ENCODE results near the gene FAM83E. TPM values are rescaled to one million over a fixed set of nuclear protein-coding genes. Genes with fewer than 3 reads are reported as not detected.

Gene FAM83E
- total and polyA plus RNA-seq, 2 experiments from 2014 or later, result 1.0 to 2.3 TPM

GRCh38 chr19:48616491-48617056 is 1.7 kb upstream of the FAM83E start (continued):
- TF ChIP-seq EZH2phosphoT487 (IDR thresholded peaks at IDR 0.05; ENCODE audit: unreplicated experiment) (no peak), STAT1 (IDR thresholded peaks at IDR 0.05; ENCODE audit: unreplicated experiment) (no peak), POLR2AphosphoS5 (IDR thresholded peaks at IDR 0.05; ENCODE audit: low read depth) (no peak), CTCF (conservative IDR thresholded peaks at IDR 0.05; ENCODE audit: low read depth in 2 of 2) (no peak), ZNF462 (CRISPR knock-in tag; IDR thresholded peaks at IDR 0.05) (no peak), CREB1 (CRISPR knock-in tag; IDR thresholded peaks at IDR 0.05; ENCODE audit: low read depth) (no peak)

GRCh38 chr19:48616041-48616436 is 1.2 kb upstream of the FAM83E start:
- H3K27me3 ChIP-seq (ENCODE audit: insufficient read depth), result no peaks in the 10 kb centered on the region
- peak overlapping the region; percentile 98 for H3K27ac Mint-ChIP-seq
- no peak overlapping the region for H2AFZ ChIP-seq
- peak overlapping the region; percentile 93 for H3K4me3 Mint-ChIP-seq
- no peaks in the 10 kb centered on the region; the same call in 1 of the 3 replicates for H3K9me3 Mint-ChIP-seq
- peak overlapping the region; percentile 99; the same call in 1 of the 2 replicates for H3K4me2 ChIP-seq
- peaks cover 53% of the 10 kb centered on the region for H3K36me3 Mint-ChIP-seq (ENCODE audit: low read depth)
- ATAC-seq, result no peak
- no peak for DNase-seq (ENCODE audit: low spot score)
- H3K36me3 ChIP-seq (ENCODE audit: insufficient read depth), result peaks cover 32% of the 10 kb centered on the region
- peak overlapping the region; percentile 97; the same call in 1 of the 2 replicates for H3K4me3 ChIP-seq
- H3K9me2 ChIP-seq (ENCODE audit: insufficient read depth), result no peaks in the 10 kb centered on the region
- H3K4me1 Mint-ChIP-seq, result peaks cover 50% of the 10 kb centered on the region
- H3F3A ChIP-seq (replicated peaks; ENCODE audit: low read depth), result peaks cover 52% of the 10 kb centered on the region
- H4K20me1 ChIP-seq (replicated peaks; ENCODE audit: insufficient read depth), result peaks cover 21% of the 10 kb centered on the region
- peaks cover 43% of the 10 kb centered on the region for H3K27me3 Mint-ChIP-seq (ENCODE audit: insufficient read depth, low read depth, poor library complexity)
- peak overlapping the region; percentile 99 for H3K27ac ChIP-seq (ENCODE audit: low read depth)
- H3K79me2 ChIP-seq (replicated peaks; ENCODE audit: insufficient read depth), result peaks cover 40% of the 10 kb centered on the region
- peaks cover 39% of the 10 kb centered on the region for H3K4me1 ChIP-seq (ENCODE audit: insufficient read depth)
- TF ChIP-seq ETS1 (IDR thresholded peaks at IDR 0.05), result no peak
- no peak for TF ChIP-seq ZNF331 (CRISPR knock-in tag; IDR thresholded peaks at IDR 0.05; ENCODE audit: low read depth)
- TF ChIP-seq EZH2 (IDR thresholded peaks at IDR 0.05; ENCODE audit: low read depth, unreplicated experiment), result no peak
- no peak for TF ChIP-seq CTCF (conservative IDR thresholded peaks at IDR 0.05; ENCODE audit: low read depth in 2 of 2)
